ENCODE measurements around the gene SNAP29. TPM values are rescaled to one million over a fixed set of nuclear protein-coding genes. Genes with fewer than 3 reads are reported as not detected.

Gene SNAP29
- total RNA-seq, 6 experiments from 2014 or later = 34.2 to 40.7 (median 38.0) TPM

DNA sequence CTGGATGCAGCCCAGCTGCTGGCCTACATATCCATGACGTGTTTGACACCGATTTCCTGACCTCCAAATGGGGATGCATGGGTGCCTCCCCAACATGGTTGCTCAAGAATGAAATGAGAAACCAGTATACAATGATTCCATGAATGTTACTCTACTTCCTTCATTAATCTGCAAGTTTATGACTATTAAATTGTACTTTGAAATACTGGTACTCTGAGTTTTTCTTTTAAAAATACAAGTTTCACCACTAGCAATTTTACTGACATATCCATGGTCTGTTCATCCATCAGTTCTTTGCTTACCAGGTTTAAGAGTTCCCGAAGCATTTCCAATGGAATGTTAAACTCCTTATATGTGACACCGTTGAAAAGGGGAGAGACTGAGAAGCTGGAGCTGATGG lies 45.8 kb upstream of the SNAP29 start:
- Mint-ChIP-seq H3K36me3 (ENCODE audit: low read depth) (peaks cover 33% of the 10 kb centered on the region), H3K4me1 (ENCODE audit: low read depth) (no peaks in the 10 kb centered on the region)

DNA sequence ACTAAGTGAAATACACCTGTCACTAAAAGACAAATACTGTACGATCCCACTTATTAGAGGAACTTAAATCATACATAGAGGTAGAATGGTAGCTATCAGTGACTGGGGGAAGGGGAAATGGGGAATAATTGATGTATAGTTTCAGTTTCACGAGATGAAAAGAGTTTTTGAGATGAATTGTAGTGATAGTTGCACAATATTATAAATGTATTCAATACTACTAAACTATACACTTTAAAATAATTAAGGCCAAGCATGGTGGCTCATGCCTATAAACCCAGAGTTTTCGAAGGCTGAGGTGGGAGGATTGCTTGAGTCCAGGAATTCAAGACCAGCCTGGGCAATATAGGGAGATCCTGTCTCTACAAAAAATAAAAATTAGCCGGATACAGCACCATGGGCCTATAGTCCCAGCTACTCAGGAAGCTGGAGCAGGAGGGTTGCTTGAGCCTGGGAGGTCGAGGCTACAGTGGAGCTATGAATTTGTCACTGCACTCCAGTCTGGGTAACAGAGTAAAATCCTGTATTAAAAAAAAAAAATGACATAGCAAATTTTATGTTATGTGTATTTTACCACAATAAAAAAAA lies 44.5 kb upstream of the SNAP29 start:
- H3K27me3 Mint-ChIP-seq (ENCODE audit: insufficient read depth) = peaks cover 1% of the 10 kb centered on the region; the same call in 1 of the 2 replicates

More for the DNA sequence above, 45.8 kb upstream of the SNAP29 start:
- Mint-ChIP-seq H3K9me3 (no peaks in the 10 kb centered on the region), H3K4me3 (no peak overlapping the region), H3K27me3 (ENCODE audit: insufficient read depth) (no peaks in the 10 kb centered on the region), H3K27ac (no peak overlapping the region)
- TF ChIP-seq, protein P1, sequence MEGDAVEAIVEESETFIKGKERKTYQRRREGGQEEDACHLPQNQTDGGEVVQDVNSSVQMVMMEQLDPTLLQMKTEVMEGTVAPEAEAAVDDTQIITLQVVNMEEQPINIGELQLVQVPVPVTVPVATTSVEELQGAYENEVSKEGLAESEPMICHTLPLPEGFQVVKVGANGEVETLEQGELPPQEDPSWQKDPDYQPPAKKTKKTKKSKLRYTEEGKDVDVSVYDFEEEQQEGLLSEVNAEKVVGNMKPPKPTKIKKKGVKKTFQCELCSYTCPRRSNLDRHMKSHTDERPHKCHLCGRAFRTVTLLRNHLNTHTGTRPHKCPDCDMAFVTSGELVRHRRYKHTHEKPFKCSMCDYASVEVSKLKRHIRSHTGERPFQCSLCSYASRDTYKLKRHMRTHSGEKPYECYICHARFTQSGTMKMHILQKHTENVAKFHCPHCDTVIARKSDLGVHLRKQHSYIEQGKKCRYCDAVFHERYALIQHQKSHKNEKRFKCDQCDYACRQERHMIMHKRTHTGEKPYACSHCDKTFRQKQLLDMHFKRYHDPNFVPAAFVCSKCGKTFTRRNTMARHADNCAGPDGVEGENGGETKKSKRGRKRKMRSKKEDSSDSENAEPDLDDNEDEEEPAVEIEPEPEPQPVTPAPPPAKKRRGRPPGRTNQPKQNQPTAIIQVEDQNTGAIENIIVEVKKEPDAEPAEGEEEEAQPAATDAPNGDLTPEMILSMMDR (IDR thresholded peaks at IDR 0.05) = no peak
- no peak for DNase-seq

DNA sequence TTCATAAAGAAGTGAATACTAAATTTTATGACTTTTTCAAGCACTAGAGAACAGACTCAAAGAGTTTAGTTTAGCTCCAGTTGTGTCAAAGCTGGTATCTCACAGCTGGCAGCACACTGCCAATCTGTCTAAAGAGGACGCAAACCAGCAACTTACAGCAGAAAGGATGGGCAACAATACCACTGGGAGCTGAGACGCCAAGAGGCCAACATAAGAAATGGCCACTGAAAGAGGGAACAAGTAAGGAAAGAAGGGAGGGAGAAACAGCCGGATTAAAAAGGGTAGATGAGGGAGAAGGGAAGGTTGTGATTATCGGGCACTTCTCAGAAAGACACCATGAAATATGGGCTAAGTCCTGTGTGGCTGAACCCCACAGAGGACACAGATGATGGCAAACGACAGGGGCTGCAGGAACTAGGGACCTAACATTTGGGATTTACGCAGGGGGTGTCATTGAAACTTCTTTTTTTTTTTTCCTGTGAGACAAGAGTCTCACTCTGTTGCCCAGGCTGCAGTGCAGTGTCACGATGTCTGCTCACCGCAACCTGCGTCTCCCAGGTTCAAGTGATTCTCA lies 43.2 kb upstream of the SNAP29 start:
- TF ChIP-seq, protein P1 (IDR thresholded peaks at IDR 0.05) = no peak
- H3K9me3 Mint-ChIP-seq = no peaks in the 10 kb centered on the region
- no peak for DNase-seq
- H3K27ac Mint-ChIP-seq = no peak overlapping the region
- peaks cover 16% of the 10 kb centered on the region; the same call in 1 of the 2 replicates for H3K36me3 Mint-ChIP-seq (ENCODE audit: low read depth)
- peaks cover 1% of the 10 kb centered on the region; the same call in 1 of the 2 replicates for H3K27me3 Mint-ChIP-seq (ENCODE audit: insufficient read depth)
- no peak overlapping the region for H3K4me3 Mint-ChIP-seq
- no peaks in the 10 kb centered on the region for H3K4me1 Mint-ChIP-seq (ENCODE audit: low read depth)

More for the DNA sequence above, 44.5 kb upstream of the SNAP29 start:
- Mint-ChIP-seq H3K4me1 (ENCODE audit: low read depth) (no peaks in the 10 kb centered on the region), H3K36me3 (ENCODE audit: low read depth) (peaks cover 28% of the 10 kb centered on the region; the same call in 1 of the 2 replicates), H3K4me3 (no peak overlapping the region), H3K27ac (no peak overlapping the region), H3K9me3 (no peaks in the 10 kb centered on the region)
- TF ChIP-seq, protein P1 (IDR thresholded peaks at IDR 0.05) = no peak
- no peak for DNase-seq

GRCh38 chr22:20816559-20816958 lies 42.2 kb upstream of the SNAP29 start:
- no peak overlapping the region for H3K27ac Mint-ChIP-seq
- H3K4me1 Mint-ChIP-seq (ENCODE audit: low read depth) = no peaks in the 10 kb centered on the region
- no peaks in the 10 kb centered on the region for H3K9me3 Mint-ChIP-seq
- no peak for DNase-seq
- H3K36me3 Mint-ChIP-seq (ENCODE audit: low read depth) = peaks cover 7% of the 10 kb centered on the region; the same call in 1 of the 2 replicates
- TF ChIP-seq, protein P1 (IDR thresholded peaks at IDR 0.05) = no peak
- peaks cover 1% of the 10 kb centered on the region; the same call in 1 of the 2 replicates for H3K27me3 Mint-ChIP-seq (ENCODE audit: insufficient read depth)
- no peak overlapping the region for H3K4me3 Mint-ChIP-seq

DNA sequence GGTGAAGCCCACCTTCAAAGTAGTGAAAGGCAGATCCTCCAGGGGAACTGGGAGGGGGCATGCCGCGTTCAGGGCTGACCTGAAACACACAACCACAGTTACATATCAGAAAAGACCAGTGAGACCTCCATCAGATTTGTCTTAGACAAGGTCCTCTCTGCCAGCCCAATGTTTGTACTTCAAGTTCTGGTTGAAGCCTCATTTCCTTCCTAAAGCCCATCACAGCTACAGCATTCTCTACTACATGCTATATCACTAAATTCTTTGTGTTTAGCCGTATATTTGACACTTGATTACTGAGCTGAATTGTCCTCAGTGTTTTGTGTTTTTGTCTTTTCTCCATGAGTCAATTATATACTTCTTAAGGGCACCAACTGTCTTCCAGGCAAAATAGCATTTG lies 40.3 kb upstream of the SNAP29 start:
- DNase-seq = no peak
- Mint-ChIP-seq H3K4me3 (no peak overlapping the region), H3K27ac (no peak overlapping the region), H3K9me3 (no peaks in the 10 kb centered on the region), H3K27me3 (ENCODE audit: insufficient read depth) (peaks cover 1% of the 10 kb centered on the region; the same call in 1 of the 2 replicates), H3K4me1 (ENCODE audit: low read depth) (no peaks in the 10 kb centered on the region), H3K36me3 (ENCODE audit: low read depth) (no peaks in the 10 kb centered on the region; the same call in 1 of the 2 replicates)
- TF ChIP-seq, protein P1 (IDR thresholded peaks at IDR 0.05) = no peak

Data from HFFc6 (cell line).